WTC11 (cell line): ENCODE data around the gene PAX9. TPM values are rescaled to one million over a fixed set of nuclear protein-coding genes. Genes with fewer than 3 reads are reported as not detected.

Experiments
- ATAC-seq: fragments of 200-7000 bp; cut with Tn5 transposase; 2 replicates; pipeline ENCODE4 v1.10.0; 2021; ENCODE audit warnings: mild to moderate bottlenecking, moderate library complexity
- CTCF ChIA-PET: fragments of 300-600 bp; sonication (Branson Sonifier 250); formaldehyde crosslinking; loops from one replicate; lab custom pipeline; 2021; ENCODE audit warnings: antibody characterized with exemption; lab: Charles Lee
- POLR2A ChIA-PET: fragments of 350-600 bp; sonication (Branson Sonifier 250); formaldehyde crosslinking; loops from one replicate; lab custom pipeline; 2021; ENCODE audit warnings: antibody characterized with exemption; lab: Charles Lee
- DNase-seq: peaks from one replicate; pipeline ENCODE4 v3.0.0; 2021; ENCODE audit warnings: low spot score
- H3K27ac Mint-ChIP-seq: 2 replicates; pipeline ENCODE4 v1.8.0; 2021; ENCODE audit warnings: mixed read lengths
- H3K27me3 Mint-ChIP-seq: 2 replicates; pipeline ENCODE4 v1.8.0; 2021; ENCODE audit warnings: low read depth, mild to moderate bottlenecking, moderate library complexity, mixed read lengths
- H3K36me3 Mint-ChIP-seq: 2 replicates; pipeline ENCODE4 v1.8.0; 2021; ENCODE audit warnings: mixed read lengths
- H3K4me1 Mint-ChIP-seq: 2 replicates; pipeline ENCODE4 v1.8.0; 2022; ENCODE audit warnings: mixed read lengths
- H3K4me3 Mint-ChIP-seq: 2 replicates; pipeline ENCODE4 v1.8.0; 2021; ENCODE audit warnings: mild to moderate bottlenecking, moderate library complexity, mixed read lengths
- H3K9me3 Mint-ChIP-seq: 2 replicates; pipeline ENCODE4 v1.8.0; 2021; ENCODE audit warnings: mixed read lengths
- CBFB ChIP-seq: sonication (generic); formaldehyde crosslinking; IDR thresholded peaks from 2 replicates; pipeline ENCODE4 v1.8.1; 2022; ENCODE audit warnings: mild to moderate bottlenecking, low read depth, missing genetic modification reagents
- CREM ChIP-seq: sonication (generic); formaldehyde crosslinking; IDR thresholded peaks from 2 replicates; pipeline ENCODE4 v1.8.1; 2022; ENCODE audit warnings: mild to moderate bottlenecking, missing genetic modification reagents, moderate library complexity
- ESRRA ChIP-seq: sonication (generic); formaldehyde crosslinking; IDR thresholded peaks from 2 replicates; pipeline ENCODE4 v1.8.1; 2022; ENCODE audit warnings: mild to moderate bottlenecking, missing genetic modification reagents, borderline replicate concordance
- FOXJ3 ChIP-seq: sonication (generic); formaldehyde crosslinking; IDR thresholded peaks from 2 replicates; pipeline ENCODE4 v1.9.0; 2021; ENCODE audit warnings: missing genetic modification reagents, mild to moderate bottlenecking, borderline replicate concordance
- FOXK1 ChIP-seq: sonication (generic); formaldehyde crosslinking; IDR thresholded peaks from 2 replicates; pipeline ENCODE4 v1.8.0; 2022; ENCODE audit warnings: mild to moderate bottlenecking, moderate library complexity, missing genetic modification reagents
- GABPB1 ChIP-seq: sonication (generic); formaldehyde crosslinking; IDR thresholded peaks from 2 replicates; pipeline ENCODE4 v1.8.1; 2023; ENCODE audit warnings: mild to moderate bottlenecking, missing genetic modification reagents
- GRHL2 ChIP-seq: fragments of 250-450 bp; sonication (Bioruptor Pico); IDR thresholded peaks from 2 replicates; pipeline ENCODE4 v1.8.0; 2022; ENCODE audit warnings: mild to moderate bottlenecking, moderate library complexity; ENCODE audit not compliant: insufficient replicate concordance, severe bottlenecking
- IRF1 ChIP-seq: sonication (generic); formaldehyde crosslinking; IDR thresholded peaks from 2 replicates; pipeline ENCODE4 v1.8.0; 2023; ENCODE audit warnings: missing genetic modification reagents
- JUN ChIP-seq: sonication (generic); formaldehyde crosslinking; IDR thresholded peaks from 2 replicates; pipeline ENCODE4 v1.8.0; 2023; ENCODE audit warnings: mild to moderate bottlenecking, missing genetic modification reagents
- KAT7 ChIP-seq: sonication (generic); formaldehyde crosslinking; IDR thresholded peaks from 2 replicates; pipeline ENCODE4 v1.8.1; 2023; ENCODE audit warnings: missing genetic modification reagents, mild to moderate bottlenecking, borderline replicate concordance
- MXD4 ChIP-seq: fragments of 250-450 bp; sonication (Bioruptor Pico); IDR thresholded peaks from 2 replicates; pipeline ENCODE4 v1.8.0; 2021; ENCODE audit warnings: mild to moderate bottlenecking, moderate library complexity, borderline replicate concordance
- OVOL2 ChIP-seq: fragments of 250-450 bp; sonication (Bioruptor Pico); IDR thresholded peaks from 2 replicates; pipeline ENCODE4 v1.9.0; 2021; ENCODE audit warnings: mild to moderate bottlenecking, borderline replicate concordance
- PRRX2 ChIP-seq: fragments of 250-450 bp; sonication (Bioruptor Pico); IDR thresholded peaks from 2 replicates; pipeline ENCODE4 v1.8.0; 2021; ENCODE audit warnings: mild to moderate bottlenecking
- RELA ChIP-seq: sonication (generic); formaldehyde crosslinking; IDR thresholded peaks from 2 replicates; pipeline ENCODE4 v1.8.1; 2022; ENCODE audit warnings: missing genetic modification reagents, mild to moderate bottlenecking, borderline replicate concordance
- SP1 ChIP-seq: sonication (generic); formaldehyde crosslinking; conservative IDR thresholded peaks from 2 replicates; pipeline ENCODE4 v1.8.1; 2022; ENCODE audit warnings: missing genetic modification reagents
- ZBTB43 ChIP-seq: sonication (generic); formaldehyde crosslinking; IDR thresholded peaks from 2 replicates; pipeline ENCODE4 v1.8.1; 2023; ENCODE audit warnings: mild to moderate bottlenecking, missing genetic modification reagents
- ZNF138 ChIP-seq: sonication (generic); formaldehyde crosslinking; conservative IDR thresholded peaks from 2 replicates; pipeline ENCODE4 v1.8.1; 2022; ENCODE audit warnings: mild to moderate bottlenecking, moderate library complexity, missing genetic modification reagents
- ZNF219 ChIP-seq: sonication (generic); formaldehyde crosslinking; IDR thresholded peaks from 2 replicates; pipeline ENCODE4 v1.8.0; 2023; ENCODE audit warnings: missing genetic modification reagents, mild to moderate bottlenecking, borderline replicate concordance
- ZNF232 ChIP-seq: sonication (generic); formaldehyde crosslinking; IDR thresholded peaks from 2 replicates; pipeline ENCODE4 v1.8.0; 2022; ENCODE audit warnings: mild to moderate bottlenecking, missing genetic modification reagents
- ZNF317 ChIP-seq: sonication (generic); formaldehyde crosslinking; IDR thresholded peaks from 2 replicates; pipeline ENCODE4 v1.8.1; 2023; ENCODE audit warnings: low read depth, mild to moderate bottlenecking, moderate library complexity, missing genetic modification reagents, borderline replicate concordance
- ZNF423 ChIP-seq: fragments of 250-450 bp; sonication (Bioruptor Pico); IDR thresholded peaks from 2 replicates; pipeline ENCODE4 v2.1.2; 2022; ENCODE audit warnings: mild to moderate bottlenecking, moderate library complexity
- total RNA-seq: library from RNA; stranded (reverse); gene quantifications from 3 replicates; pipeline ENCODE4 v1.2.3, GENCODE V29; 2021
- TF ChIP-seq, protein P1 (sequence below): fragments of 250-450 bp; sonication (Bioruptor Pico); conservative IDR thresholded peaks from 2 replicates; pipeline ENCODE4 v1.9.0; 2021; ENCODE audit warnings: mild to moderate bottlenecking

PAX9 gene
- total RNA-seq, 1 experiment from 2014 or later: not detected

DNA sequence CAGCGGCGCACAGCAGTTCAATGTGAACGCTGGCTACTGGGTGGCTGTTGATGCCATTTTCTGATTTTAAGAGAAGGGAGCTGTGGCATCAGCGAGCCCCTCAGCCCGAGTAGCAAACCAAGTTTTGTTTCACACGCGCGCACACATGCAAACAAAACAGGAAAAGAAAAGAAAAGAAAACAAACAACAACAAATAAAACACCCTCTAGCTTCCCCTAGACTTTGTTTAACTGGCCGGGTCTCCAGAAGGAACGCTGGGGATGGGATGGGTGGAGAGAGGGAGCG lies 540 bp downstream of the PAX9 start:
- no peaks in the 10 kb centered on the region for H3K9me3 Mint-ChIP-seq
- peaks cover 52% of the 10 kb centered on the region for H3K4me1 Mint-ChIP-seq
- CTCF ChIA-PET: interaction anchor here (0.7 to 3.3 kb wide), 10 partner anchors 12 to 488 kb away, joined by 3 to 21 read pairs (median 7); no protein-coding TSS in a partner anchor
- no peaks in the 10 kb centered on the region for H3K36me3 Mint-ChIP-seq
- DNase-seq (no peak), ATAC-seq (no peak)
- H3K27ac Mint-ChIP-seq: no peak overlapping the region
- H3K4me3 Mint-ChIP-seq: peak overlapping the region; percentile 76
- no peak for TF ChIP-seq ZNF219 (CRISPR knock-in tag)
- TF ChIP-seq SP1 (CRISPR knock-in tag): no peak
- TF ChIP-seq FOXK1: no peak
- no peak for TF ChIP-seq CREM
- TF ChIP-seq PRRX2 (CRISPR knock-in tag): no peak
- TF ChIP-seq ZBTB43: no peak
- TF ChIP-seq IRF1 (CRISPR knock-in tag): no peak
- TF ChIP-seq OVOL2: no peak
- TF ChIP-seq ESRRA: no peak
- TF ChIP-seq ZNF423 (CRISPR knock-in tag): no peak
- TF ChIP-seq, protein P1, sequence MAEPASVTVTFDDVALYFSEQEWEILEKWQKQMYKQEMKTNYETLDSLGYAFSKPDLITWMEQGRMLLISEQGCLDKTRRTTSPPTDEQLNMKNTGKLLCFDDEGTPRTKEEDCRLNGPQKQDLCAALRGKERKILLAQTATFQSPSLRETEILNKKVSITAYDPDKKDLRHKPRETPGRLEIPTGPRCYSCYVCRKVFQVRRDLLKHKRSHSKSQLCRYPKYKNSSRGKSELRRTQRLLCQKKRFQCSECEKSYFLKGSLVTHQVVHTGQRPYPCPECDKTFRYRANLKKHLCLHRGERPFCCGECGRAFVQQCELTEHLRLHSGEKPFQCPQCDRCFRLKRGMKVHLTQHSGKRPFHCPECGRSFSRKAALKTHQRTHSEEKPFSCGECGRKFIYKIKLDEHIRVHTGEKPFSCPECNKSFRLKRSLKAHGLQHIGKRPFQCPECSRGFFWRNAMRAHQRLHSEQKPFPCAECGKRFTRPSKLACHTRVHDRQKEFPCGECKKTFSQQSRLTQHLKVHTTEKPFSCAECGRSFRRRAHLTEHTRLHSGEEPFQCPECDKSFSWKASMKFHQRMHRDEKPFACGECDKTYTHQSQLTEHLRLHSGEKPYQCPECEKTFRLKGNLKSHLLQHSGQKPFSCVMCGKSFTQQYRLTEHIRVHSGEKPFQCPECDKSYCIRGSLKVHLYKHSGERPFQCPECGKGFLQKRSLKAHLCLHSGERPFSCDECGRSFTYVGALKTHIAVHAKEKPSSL (CRISPR knock-in tag): no peak
- TF ChIP-seq KAT7 (CRISPR knock-in tag): no peak
- TF ChIP-seq FOXJ3 (CRISPR knock-in tag): no peak
- POLR2A ChIA-PET: no interaction called here
- peaks cover 100% of the 10 kb centered on the region for H3K27me3 Mint-ChIP-seq

- no peaks in the 10 kb centered on the region for H3K9me3 Mint-ChIP-seq
- CTCF ChIA-PET: interaction anchor here (0.7 to 2.5 kb wide), 8 partner anchors 15 to 487 kb away, joined by 3 to 18 read pairs (median 6); no protein-coding TSS in a partner anchor
- peak overlapping the region; percentile 76 for H3K4me3 Mint-ChIP-seq
- POLR2A ChIA-PET: no interaction called here
- no peak for TF ChIP-seq OVOL2
- TF ChIP-seq GABPB1 (CRISPR knock-in tag): no peak
- TF ChIP-seq GRHL2 (CRISPR knock-in tag): no peak
- no peak for TF ChIP-seq JUN (CRISPR knock-in tag)
- no peak for TF ChIP-seq MXD4
- TF ChIP-seq CBFB: no peak
- no peak for TF ChIP-seq ZNF232
- TF ChIP-seq ZNF138: no peak
- no peak for TF ChIP-seq RELA
- no peak for TF ChIP-seq KAT7 (CRISPR knock-in tag)
- no peak for TF ChIP-seq ZNF317 (CRISPR knock-in tag)
- DNase-seq: peak; percentile 49
- peak; percentile 0; the same call in 1 of the 2 replicates for ATAC-seq
- no peaks in the 10 kb centered on the region for H3K36me3 Mint-ChIP-seq
- no peak overlapping the region for H3K27ac Mint-ChIP-seq
- H3K4me1 Mint-ChIP-seq: peaks cover 52% of the 10 kb centered on the region
- H3K27me3 Mint-ChIP-seq: peaks cover 100% of the 10 kb centered on the region
Observed at GRCh38 chr14:36662543-36663403, 1.1 kb downstream of the PAX9 start.
